Stimulated activated CD8-positive, alpha-beta memory T cell treated with anti-CD3 and anti-CD28 coated beads, Interleukin-15, amount 100 ng/mL, for 1 hour (primary cell): Measurements from ENCODE around the gene UPF3B.
"Not testable (repeated sequence)": the region's sequence is repeated elsewhere in the genome, so short reads cannot be mapped to it uniquely, and the experiment has no call there.

Experiments used
- DNase-seq: peaks from one replicate; pipeline ENCODE4 v3.0.0-alpha.2; 2020; ENCODE audit warnings: low read depth

The UPF3B gene

DNA sequence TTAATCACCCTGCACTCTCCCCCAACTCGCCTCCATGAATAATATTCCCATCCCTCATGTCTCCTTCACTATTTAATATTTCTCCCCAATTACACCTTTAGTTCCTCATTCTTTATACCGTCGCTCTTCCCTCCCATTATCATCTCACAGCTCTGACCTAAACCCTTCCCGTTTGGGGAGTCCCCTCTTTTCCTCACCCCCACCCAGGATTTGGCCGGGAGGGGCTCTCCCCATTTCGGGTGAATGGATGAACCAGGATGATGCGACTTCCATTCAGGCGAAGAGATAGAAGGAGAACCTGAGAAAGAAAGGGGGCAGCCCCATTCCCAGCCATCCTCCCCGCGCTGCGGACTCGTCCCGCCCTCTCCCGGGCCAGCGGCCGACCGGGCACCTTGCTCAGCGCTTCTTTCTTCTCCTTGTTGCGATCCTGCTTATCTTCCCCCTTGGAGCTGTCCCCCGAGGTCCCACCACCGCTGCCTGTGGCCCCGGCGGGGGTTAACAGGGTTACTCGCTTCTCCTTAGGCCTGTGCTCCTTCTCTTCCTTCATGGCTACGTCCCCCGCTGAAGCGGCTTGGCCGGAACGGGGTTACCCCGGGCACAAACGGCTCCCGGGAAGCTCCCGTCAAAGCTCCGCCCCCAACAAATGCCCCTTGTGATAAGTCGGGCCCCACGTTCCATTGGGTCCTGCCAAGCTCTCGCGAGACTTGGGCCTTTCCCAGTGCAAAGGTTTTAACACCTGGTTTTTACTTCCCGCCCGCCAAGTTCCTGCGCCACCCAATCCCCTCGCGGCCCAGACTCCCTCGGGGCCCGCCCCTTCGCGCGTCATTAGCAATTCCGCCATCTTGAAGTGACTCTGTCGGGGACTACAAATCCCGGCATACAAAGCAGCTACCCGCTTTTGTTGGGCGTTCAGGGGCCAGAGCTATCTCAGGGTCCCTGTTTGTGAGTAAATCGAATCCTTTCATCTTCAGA is at the start of gene UPF3B:
TSS of gene UPF3B (minus strand) at position 582 of the 972 bp plus-strand sequence. CDS start at position 547, 35 bp downstream.
- DNase-seq, result peak; percentile 81

DNA sequence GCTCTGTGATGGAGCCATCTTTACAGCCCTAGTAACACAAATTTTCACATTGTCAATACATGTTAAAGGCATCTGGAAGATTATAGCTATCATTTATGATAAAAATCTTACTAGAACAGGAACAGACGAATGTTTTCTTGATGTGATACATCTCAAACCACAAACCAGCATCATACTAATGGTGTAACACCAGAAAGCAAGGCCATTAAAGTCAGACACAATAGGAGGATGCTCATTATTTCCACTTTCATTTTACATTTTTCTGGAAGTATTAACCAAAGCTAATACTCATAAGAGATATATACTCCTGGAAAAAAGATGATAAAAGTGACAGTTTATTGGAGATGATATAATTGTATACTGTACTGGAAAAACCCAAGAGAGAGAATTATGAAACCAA is 48.2 kb upstream of the UPF3B start:
- DNase-seq, result no peak

GRCh38 chrX:119899125-119899524 is 46.4 kb upstream of the UPF3B start:
- DNase-seq, result no peak

GRCh38 chrX:119895843-119896326 is 43.1 kb upstream of the UPF3B start, which contains the start of gene AKAP14:
TSS of gene AKAP14 (plus strand) at chrX:119895893. CDS start at chrX:119903224, 7,331 bp downstream.
- no peak for DNase-seq

- DNase-seq, result not testable (repeated sequence)
These were observed 39.4 kb upstream of the UPF3B start for GRCh38 chrX:119891961-119892692.

- not testable (repeated sequence) for DNase-seq
These were observed 37.9 kb upstream of the UPF3B start for GRCh38 chrX:119890626-119891025.

DNA sequence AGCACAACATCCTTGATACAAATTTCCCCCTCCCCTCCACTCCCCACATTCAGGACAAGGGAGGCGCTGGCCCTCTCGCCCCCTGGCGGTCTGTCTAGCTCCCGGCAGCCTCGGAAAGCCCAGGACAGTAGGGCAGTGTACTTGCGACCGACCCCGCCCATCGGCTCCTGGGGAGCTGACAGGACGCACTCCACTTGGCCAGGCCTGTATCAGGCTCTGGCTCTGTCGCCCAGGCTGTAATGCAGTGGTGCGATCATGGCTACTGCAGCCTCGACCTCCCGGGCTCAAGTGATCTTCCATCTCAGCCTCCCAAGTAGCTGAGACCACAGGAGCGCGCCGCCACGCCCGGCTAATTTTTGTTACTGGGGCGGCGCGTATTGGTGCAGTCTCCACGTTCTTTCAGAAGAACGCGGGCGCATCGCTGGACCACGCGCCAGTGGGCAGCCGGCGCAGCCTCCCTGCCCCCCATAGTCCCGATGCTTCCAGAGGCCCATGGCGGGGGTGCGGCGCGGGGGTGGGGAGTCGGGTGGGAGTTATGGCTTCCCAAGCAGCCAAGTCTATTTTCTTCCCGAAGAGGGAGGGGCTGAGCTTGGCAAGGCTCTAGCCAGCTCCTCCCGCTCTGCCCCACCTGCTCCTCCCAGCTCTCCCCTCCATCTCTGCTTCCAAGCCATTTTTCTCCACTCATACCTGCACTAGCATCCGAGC is 35.1 kb upstream of the UPF3B start:
- DNase-seq, result peak; percentile 19

DNA sequence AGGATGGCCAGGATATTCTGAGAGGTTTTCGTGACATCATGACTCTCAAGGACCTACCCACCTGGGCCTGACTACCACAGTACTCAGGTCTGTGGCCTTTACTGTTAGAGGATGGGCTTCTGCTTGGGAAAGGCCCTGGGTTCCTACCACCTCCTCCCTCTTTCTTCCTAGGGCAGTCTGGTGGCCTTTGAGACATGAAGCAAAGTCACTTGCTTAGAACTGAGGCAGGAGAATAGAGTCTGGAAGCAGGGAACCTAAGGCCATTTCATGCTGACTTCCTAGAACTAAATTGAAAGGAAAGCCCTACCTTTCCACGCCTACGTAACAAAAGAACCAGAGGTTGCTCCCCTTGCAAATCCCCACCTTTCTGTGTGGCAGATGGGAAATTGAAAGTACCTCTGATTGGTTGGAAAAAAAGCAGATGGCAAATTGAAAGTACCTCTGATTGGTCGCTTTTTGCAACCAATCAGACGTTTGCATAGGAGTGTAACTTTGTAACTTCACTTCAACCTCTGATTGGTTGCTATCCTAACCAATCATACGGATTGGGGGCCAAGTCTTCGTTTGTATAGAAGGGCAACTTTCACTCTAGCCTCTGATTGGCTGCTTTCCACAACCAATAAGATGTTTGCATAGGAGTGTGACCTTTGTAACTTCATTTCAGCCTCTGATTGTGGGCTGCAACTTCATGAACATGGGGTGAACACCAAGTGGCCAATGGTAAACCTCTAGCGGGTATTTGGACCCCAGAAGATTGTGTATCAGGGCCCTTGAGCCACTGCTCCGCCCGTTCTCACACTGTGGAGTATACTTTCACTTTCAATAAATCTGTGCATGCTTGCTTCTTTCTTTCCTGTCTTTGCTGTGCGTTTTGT is 33.0 kb upstream of the UPF3B start:
- DNase-seq, result no peak

DNA sequence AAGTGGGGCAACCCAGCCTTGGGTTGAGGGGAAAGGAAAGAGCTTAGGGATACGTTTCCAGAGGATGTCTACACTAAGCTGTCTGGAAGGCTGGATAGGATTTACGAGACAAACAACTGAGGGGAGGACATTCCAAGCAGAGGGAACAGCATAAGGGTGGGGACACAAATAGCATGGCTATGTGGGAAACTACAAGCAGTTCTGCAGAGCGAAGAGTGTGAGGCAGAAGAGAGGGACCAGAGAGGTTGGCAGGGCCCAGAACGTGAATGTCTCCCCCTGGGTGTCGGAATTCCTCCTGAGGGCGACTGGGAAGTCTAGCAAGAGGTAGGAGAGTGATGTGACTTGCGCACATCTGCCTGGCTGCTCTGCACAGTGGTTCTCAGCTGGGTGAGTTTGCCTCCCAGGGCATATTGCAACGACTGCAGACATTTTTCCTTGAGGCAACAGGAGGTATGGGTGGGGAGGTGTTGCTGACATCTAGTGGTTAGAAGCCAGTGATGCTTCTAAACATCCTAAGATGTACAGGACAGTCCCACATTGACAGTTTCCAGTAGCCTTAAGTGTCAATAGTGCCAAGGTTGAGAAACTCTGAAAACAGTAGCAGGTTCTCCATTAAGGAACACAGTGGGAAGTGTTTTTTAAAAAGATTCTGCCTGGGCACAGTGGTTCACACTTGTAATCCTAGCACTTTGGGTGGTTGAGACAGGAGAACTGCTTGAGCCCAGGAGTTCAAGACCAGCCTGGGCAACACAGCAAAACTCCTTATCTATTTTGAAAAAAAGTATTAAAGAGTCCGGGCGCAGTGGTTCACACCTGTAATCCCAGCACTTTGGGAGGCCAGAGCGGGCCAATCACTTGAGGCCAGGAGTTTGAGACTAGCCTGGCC is 28.0 kb upstream of the UPF3B start:
- no peak for DNase-seq

DNA sequence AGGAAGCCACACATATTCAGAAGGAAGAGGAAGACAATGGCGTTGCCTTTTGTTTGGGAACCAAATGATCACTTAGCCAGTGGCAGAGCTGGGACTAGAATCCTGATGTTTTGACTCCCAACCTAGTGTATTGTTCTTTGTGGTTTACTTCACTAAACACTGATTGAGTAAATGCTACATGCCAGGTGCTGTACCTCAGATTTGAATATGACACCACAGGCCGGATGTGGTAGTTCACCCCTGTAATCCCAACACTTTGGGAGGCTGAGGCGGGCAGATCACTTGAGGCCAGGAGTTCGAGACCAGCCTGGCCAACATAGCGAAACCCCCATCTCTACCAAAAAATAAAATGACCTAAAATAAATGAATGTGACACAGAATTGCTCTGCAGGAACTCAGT is 27.3 kb upstream of the UPF3B start:
- no peak for DNase-seq

DNA sequence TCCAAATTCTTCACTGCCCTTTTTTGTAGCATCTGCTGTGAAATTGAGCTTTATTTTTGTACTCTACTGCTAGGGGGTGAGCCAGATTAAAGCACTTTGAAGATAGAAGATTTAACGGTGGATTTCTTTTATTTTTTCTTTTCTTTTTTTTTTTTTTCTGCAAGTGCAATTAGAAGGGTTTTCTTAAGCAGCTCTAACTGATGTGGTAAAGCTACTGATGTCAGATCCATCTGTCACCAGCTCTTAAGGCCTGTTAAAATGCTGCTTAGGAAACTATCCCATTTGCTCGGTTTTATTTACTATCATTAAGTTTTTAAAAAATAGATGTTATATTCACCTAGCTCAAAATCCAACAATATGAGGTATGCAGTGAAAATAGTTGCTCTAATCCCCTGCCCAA is 26.0 kb upstream of the UPF3B start:
- no peak for DNase-seq

- peak; percentile 65 for DNase-seq
These were observed 19.0 kb upstream of the UPF3B start, which contains the start of the genes NDUFA1 and RNF113A for GRCh38 chrX:119871599-119872395. TSS of gene NDUFA1 (plus strand) at chrX:119871832. CDS start at chrX:119871912, 80 bp downstream. TSS of gene RNF113A (minus strand) at chrX:119871733. CDS start at chrX:119871613, 120 bp downstream.

GRCh38 chrX:119871245-119871598 is 18.5 kb upstream of the UPF3B start:
- DNase-seq, result no peak

DNA sequence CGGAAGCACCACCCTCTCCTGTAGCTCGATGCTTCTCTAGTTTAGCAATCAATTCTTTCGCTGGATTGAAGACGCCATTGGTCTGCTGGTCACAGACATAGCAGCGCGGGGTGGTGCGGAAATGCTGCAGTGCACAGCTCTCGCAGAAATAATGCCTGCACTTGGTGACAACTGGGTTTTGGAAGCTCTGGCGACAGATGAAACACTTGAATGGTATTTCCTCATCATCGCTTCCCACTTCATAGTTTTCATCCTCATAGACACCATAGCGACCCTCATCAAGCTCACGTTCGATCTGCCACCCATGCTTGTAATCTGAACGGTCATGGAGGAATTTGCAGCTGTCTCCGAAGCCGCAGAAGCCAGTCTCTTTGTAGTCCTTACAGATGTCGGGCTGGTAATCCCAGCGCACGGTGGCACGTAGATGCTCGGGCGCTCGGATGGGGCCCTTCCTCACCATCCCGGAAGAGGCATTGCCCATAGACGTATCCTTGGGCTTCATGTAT is 17.9 kb upstream of the UPF3B start:
- DNase-seq, result no peak

- DNase-seq, result no peak
These were observed 681 bp upstream of the UPF3B start for GRCh38 chrX:119853444-119853843.

DNA sequence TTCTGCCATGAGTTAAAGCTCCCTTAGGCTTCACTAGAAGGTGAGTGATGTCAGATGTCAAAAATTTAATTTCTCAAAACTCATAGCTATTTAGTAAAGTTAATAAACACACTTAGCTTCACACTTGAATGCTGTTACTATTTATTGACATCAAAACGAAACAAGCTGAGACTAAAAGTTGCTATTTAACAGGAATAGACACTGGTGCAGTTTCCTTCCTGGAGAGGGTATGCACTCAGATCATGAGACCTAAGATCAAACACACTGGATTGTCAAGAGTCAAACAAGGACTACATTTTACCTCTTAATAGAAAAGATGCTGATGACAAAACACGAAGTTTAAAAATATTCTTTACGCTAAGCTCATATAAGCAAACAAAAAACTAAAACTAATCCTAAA is 18.9 kb downstream of the UPF3B start:
- no peak for DNase-seq

GRCh38 chrX:119828446-119828845 is 24.3 kb downstream of the UPF3B start:
- DNase-seq, result no peak

- no peak for DNase-seq
These were observed 26.3 kb downstream of the UPF3B start for GRCh38 chrX:119826399-119826959.
